Measurements from ENCODE around the gene KMT2C. TPM values are rescaled to one million over a fixed set of nuclear protein-coding genes. Genes with fewer than 3 reads are reported as not detected.
"Not testable (repeated sequence)": the region's sequence is repeated elsewhere in the genome, so short reads cannot be mapped to it uniquely, and the experiment has no call there.

The KMT2C gene
- total RNA-seq, 1 experiment from 2014 or later, result 45.4 TPM

GRCh38 chr7:152477079-152477478 lies 41.3 kb upstream of the KMT2C start:
- no peak overlapping the region for H3K4me3 Mint-ChIP-seq
- POLR2A ChIA-PET, result no interaction called here

GRCh38 chr7:152476551-152476950 lies 40.7 kb upstream of the KMT2C start:
- CTCF ChIA-PET, result no interaction called here
- Mint-ChIP-seq H3K27ac (no peak overlapping the region), H3K27me3 (ENCODE audit: low read depth) (no peaks in the 10 kb centered on the region), H3K9me3 (peaks cover 7% of the 10 kb centered on the region), H3K4me1 (no peaks in the 10 kb centered on the region), H3K4me3 (no peak overlapping the region), H3K36me3 (peaks cover 5% of the 10 kb centered on the region)
- TF ChIP-seq, protein P1, sequence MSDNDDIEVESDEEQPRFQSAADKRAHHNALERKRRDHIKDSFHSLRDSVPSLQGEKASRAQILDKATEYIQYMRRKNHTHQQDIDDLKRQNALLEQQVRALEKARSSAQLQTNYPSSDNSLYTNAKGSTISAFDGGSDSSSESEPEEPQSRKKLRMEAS (CRISPR knock-in tag; IDR thresholded peaks at IDR 0.05), result no peak
- TF ChIP-seq ETV6 (CRISPR knock-in tag; IDR thresholded peaks at IDR 0.05) (no peak), ZNF232 (CRISPR knock-in tag; IDR thresholded peaks at IDR 0.05) (no peak), SMAD4 (CRISPR knock-in tag; IDR thresholded peaks at IDR 0.05) (no peak), MXD4 (CRISPR knock-in tag; IDR thresholded peaks at IDR 0.05; ENCODE audit: borderline replicate concordance) (no peak), ELF4 (CRISPR knock-in tag; IDR thresholded peaks at IDR 0.05; ENCODE audit: low read depth) (no peak), RORB (CRISPR knock-in tag; IDR thresholded peaks at IDR 0.05) (no peak), GABPB1 (CRISPR knock-in tag; IDR thresholded peaks at IDR 0.05) (no peak), USF2 (CRISPR knock-in tag; IDR thresholded peaks at IDR 0.05) (no peak)
- TF ChIP-seq, protein P2, sequence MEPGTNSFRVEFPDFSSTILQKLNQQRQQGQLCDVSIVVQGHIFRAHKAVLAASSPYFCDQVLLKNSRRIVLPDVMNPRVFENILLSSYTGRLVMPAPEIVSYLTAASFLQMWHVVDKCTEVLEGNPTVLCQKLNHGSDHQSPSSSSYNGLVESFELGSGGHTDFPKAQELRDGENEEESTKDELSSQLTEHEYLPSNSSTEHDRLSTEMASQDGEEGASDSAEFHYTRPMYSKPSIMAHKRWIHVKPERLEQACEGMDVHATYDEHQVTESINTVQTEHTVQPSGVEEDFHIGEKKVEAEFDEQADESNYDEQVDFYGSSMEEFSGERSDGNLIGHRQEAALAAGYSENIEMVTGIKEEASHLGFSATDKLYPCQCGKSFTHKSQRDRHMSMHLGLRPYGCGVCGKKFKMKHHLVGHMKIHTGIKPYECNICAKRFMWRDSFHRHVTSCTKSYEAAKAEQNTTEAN (CRISPR knock-in tag; IDR thresholded peaks at IDR 0.05), result no peak
- ATAC-seq (no peak), DNase-seq (ENCODE audit: low spot score) (no peak)
- POLR2A ChIA-PET, result no interaction called here

More at GRCh38 chr7:152477079-152477478, 41.3 kb upstream of the KMT2C start:
- Mint-ChIP-seq H3K27ac (no peak overlapping the region), H3K9me3 (peaks cover 5% of the 10 kb centered on the region), H3K4me1 (no peaks in the 10 kb centered on the region), H3K27me3 (ENCODE audit: low read depth) (no peaks in the 10 kb centered on the region), H3K36me3 (peaks cover 4% of the 10 kb centered on the region)
- no peak for DNase-seq (ENCODE audit: low spot score)
- CTCF ChIA-PET, result no interaction called here
- ATAC-seq, result no peak
- no peak for TF ChIP-seq E2F4 (CRISPR knock-in tag; IDR thresholded peaks at IDR 0.05; ENCODE audit: borderline replicate concordance, low read depth)
- no peak for TF ChIP-seq TCF7 (CRISPR knock-in tag; IDR thresholded peaks at IDR 0.05; ENCODE audit: low read depth)
- TF ChIP-seq ZNF219 (CRISPR knock-in tag; IDR thresholded peaks at IDR 0.05; ENCODE audit: borderline replicate concordance), result no peak
- no peak for TF ChIP-seq NFATC4 (CRISPR knock-in tag; IDR thresholded peaks at IDR 0.05)
- TF ChIP-seq NR1H2 (CRISPR knock-in tag; IDR thresholded peaks at IDR 0.05), result no peak
- TF ChIP-seq SP1 (CRISPR knock-in tag; conservative IDR thresholded peaks at IDR 0.05), result no peak
- no peak for TF ChIP-seq IRF1 (CRISPR knock-in tag; IDR thresholded peaks at IDR 0.05)

DNA sequence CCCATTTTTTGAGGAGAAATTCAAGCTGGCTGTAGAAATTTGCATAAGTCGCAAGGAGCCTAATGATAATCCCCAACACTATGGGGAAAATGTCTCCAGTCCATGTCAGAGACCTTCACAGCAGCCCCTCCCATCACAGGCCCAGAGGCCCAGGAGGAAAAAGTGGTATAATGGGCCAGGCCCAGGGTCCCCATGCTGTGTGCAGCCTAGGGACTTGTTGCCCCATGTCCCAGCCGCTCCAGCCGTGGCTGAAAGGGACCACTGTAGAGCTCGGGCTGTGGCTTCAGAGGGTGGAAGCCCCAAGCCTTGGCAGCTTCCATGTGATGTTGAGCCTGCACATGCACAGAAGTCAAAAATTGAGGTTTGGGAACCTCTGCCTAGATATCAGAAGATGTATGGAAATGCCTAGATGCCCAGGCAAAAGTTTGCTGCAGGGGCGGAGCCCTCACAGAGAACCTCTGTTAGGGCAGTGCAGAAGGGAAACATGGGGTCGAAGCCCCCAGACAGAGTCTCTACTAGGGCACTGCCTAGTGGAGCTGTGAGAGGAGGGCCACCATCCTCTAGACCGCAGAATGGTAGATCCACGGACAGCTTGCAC lies 35.3 kb upstream of the KMT2C start:
- Mint-ChIP-seq H3K9me3 (peaks cover 33% of the 10 kb centered on the region), H3K36me3 (peaks cover 21% of the 10 kb centered on the region)
- POLR2A ChIA-PET; DNase-seq (ENCODE audit: low spot score); H3K4me1 Mint-ChIP-seq; H3K27me3 Mint-ChIP-seq (ENCODE audit: low read depth); H3K27ac Mint-ChIP-seq; H3K4me3 Mint-ChIP-seq; ATAC-seq; CTCF ChIA-PET: not testable (repeated sequence)

- H3K27ac Mint-ChIP-seq; H3K27me3 Mint-ChIP-seq (ENCODE audit: low read depth); CTCF ChIA-PET; DNase-seq (ENCODE audit: low spot score); POLR2A ChIA-PET; ATAC-seq; H3K4me3 Mint-ChIP-seq; H3K4me1 Mint-ChIP-seq: not testable (repeated sequence)
- peaks cover 21% of the 10 kb centered on the region for H3K36me3 Mint-ChIP-seq
- peaks cover 33% of the 10 kb centered on the region for H3K9me3 Mint-ChIP-seq
These were observed 34.6 kb upstream of the KMT2C start for GRCh38 chr7:152470251-152471022.

GRCh38 chr7:152469576-152469975 lies 33.8 kb upstream of the KMT2C start:
- H3K4me1 Mint-ChIP-seq; H3K4me3 Mint-ChIP-seq; ATAC-seq; POLR2A ChIA-PET; H3K27me3 Mint-ChIP-seq (ENCODE audit: low read depth); CTCF ChIA-PET; H3K27ac Mint-ChIP-seq; DNase-seq (ENCODE audit: low spot score): not testable (repeated sequence)
- Mint-ChIP-seq H3K36me3 (peaks cover 21% of the 10 kb centered on the region), H3K9me3 (peaks cover 33% of the 10 kb centered on the region)
